A673 (cell line): ENCODE measurements around the gene CDH12.

Experiments
- CTCF ChIP-seq: fragments of 300-800, 200-600 bp; sonication (generic); conservative IDR thresholded peaks from 2 replicates; pipeline ENCODE4 v1.5.1; 2017; ENCODE audit warnings: low read depth, mild to moderate bottlenecking, antibody characterized with exemption, low read length, moderate library complexity, mixed read lengths
- EZH2 ChIP-seq: fragments of 200-600 bp; sonication (generic); IDR thresholded peaks from 2 replicates; pipeline ENCODE4 v1.6.1; 2017; ENCODE audit warnings: borderline replicate concordance, low read depth, mild to moderate bottlenecking, mixed read lengths, antibody characterized with exemption, low read length; ENCODE audit not compliant: poor library complexity, severe bottlenecking

DNA sequence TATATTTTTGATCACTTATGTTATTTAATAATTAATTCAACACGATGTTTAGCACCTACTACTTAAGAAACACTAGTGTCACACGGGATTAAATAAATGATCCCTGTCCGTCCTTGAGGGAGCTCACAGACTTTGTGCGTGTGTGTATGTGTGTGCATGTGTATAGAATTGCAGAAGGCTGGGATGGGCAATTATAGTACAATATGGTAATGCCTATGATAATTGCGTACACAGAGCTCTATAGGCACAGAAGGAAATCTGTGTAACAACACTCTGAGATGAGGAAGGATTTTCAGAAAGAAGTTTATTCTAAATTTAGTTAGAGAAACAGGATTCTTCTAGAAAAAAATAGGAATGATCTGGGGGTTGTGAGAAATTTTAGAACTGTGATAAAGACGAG is 76.9 kb downstream of the CDH12 start:
- TF ChIP-seq CTCF: no peak
- no peak for TF ChIP-seq EZH2
